H9 (cell line): ENCODE data around the gene GTF2A1. TPM values are rescaled to one million over a fixed set of nuclear protein-coding genes. Genes with fewer than 3 reads are reported as not detected.
A peak's percentile ranks its signal among the peaks of the same experiment; 100 is the strongest.

Experiments
- DNase-seq: peaks from one replicate; pipeline ENCODE4 v3.0.0-alpha.2; 2017
- H2AFZ ChIP-seq: one replicate; pipeline ENCODE4 v1.6.1; 2013; ENCODE audit warnings: mild to moderate bottlenecking, low read length, control low read depth, moderate library complexity
- H2AK5ac ChIP-seq: 2 replicates; pipeline ENCODE4 v1.6.1; 2013; ENCODE audit warnings: low read length, control low read depth, mixed read lengths; ENCODE audit not compliant: insufficient read length
- H2BK120ac ChIP-seq: one replicate; pipeline ENCODE4 v1.6.1; 2013; ENCODE audit warnings: low read depth, mild to moderate bottlenecking, low read length, control low read depth, inconsistent platforms; ENCODE audit not compliant: poor library complexity, severe bottlenecking
- H2BK12ac ChIP-seq: 2 replicates; pipeline ENCODE4 v1.6.1; 2013; ENCODE audit warnings: low read length, control low read depth, mixed read lengths, low read depth; ENCODE audit not compliant: insufficient read length
- H2BK15ac ChIP-seq: 2 replicates; pipeline ENCODE4 v1.6.1; 2013; ENCODE audit warnings: low read depth, low read length, control low read depth
- H2BK20ac ChIP-seq: one replicate; pipeline ENCODE4 v1.6.1; 2013; ENCODE audit warnings: low read depth, mild to moderate bottlenecking, low read length, control low read depth, inconsistent platforms; ENCODE audit not compliant: poor library complexity, severe bottlenecking
- H2BK5ac ChIP-seq: 2 replicates; pipeline ENCODE4 v1.6.1; 2013; ENCODE audit warnings: low read length, control low read depth, mixed read lengths; ENCODE audit not compliant: insufficient read length
- H3K14ac ChIP-seq: 2 replicates; pipeline ENCODE4 v1.6.1; 2013; ENCODE audit warnings: low read length, control low read depth; ENCODE audit not compliant: insufficient read depth
- H3K18ac ChIP-seq: 2 replicates; pipeline ENCODE4 v1.6.1; 2013; ENCODE audit warnings: low read depth, mild to moderate bottlenecking, mixed read lengths, low read length, control low read depth; ENCODE audit not compliant: insufficient read length
- H3K23ac ChIP-seq: 2 replicates; pipeline ENCODE4 v1.6.1; 2013; ENCODE audit warnings: low read length, control low read depth, mixed read lengths, low read depth; ENCODE audit not compliant: insufficient read length
- H3K23me2 ChIP-seq: 2 replicates; pipeline ENCODE4 v1.6.1; 2013; ENCODE audit warnings: low read depth, mild to moderate bottlenecking, mixed read lengths, low read length, control low read depth; ENCODE audit not compliant: insufficient read length, poor library complexity, severe bottlenecking
- H3K27ac ChIP-seq: 2 replicates; pipeline ENCODE4 v1.5.1; 2013; ENCODE audit warnings: low read length, control low read depth, mixed read lengths, low read depth; ENCODE audit not compliant: insufficient read length
- H3K27me3 ChIP-seq: 2 replicates; pipeline ENCODE4 v1.6.1; 2013; ENCODE audit warnings: low read length, control low read depth, inconsistent platforms; ENCODE audit not compliant: insufficient read depth
- H3K4ac ChIP-seq: 2 replicates; pipeline ENCODE4 v1.6.1; 2013; ENCODE audit warnings: low read depth, mild to moderate bottlenecking, control low read depth, inconsistent platforms, low read length, moderate library complexity
- H3K4me1 ChIP-seq: 2 replicates; pipeline ENCODE4 v1.6.1; 2013; ENCODE audit warnings: low read length, control low read depth, inconsistent platforms; ENCODE audit not compliant: insufficient read depth
- H3K4me2 ChIP-seq: 2 replicates; pipeline ENCODE4 v1.6.1; 2013; ENCODE audit warnings: low read length, control low read depth, mixed read lengths; ENCODE audit not compliant: insufficient read length, insufficient read depth
- H3K56ac ChIP-seq: 2 replicates; pipeline ENCODE4 v1.6.1; 2013; ENCODE audit warnings: low read depth, mild to moderate bottlenecking, mixed read lengths, low read length, control low read depth; ENCODE audit not compliant: insufficient read length
- H3K79me1 ChIP-seq: 2 replicates; pipeline ENCODE4 v1.6.1; 2013; ENCODE audit warnings: low read depth, mild to moderate bottlenecking, moderate library complexity, low read length, control low read depth, inconsistent platforms; ENCODE audit not compliant: insufficient read depth, poor library complexity, severe bottlenecking
- H3K79me2 ChIP-seq: 2 replicates; pipeline ENCODE4 v1.6.1; 2013; ENCODE audit warnings: low read length, control low read depth, inconsistent platforms; ENCODE audit not compliant: insufficient read depth
- H3K9ac ChIP-seq: 2 replicates; pipeline ENCODE4 v1.6.1; 2013; ENCODE audit warnings: low read length, control low read depth, mixed read lengths; ENCODE audit not compliant: insufficient read length; ENCODE audit errors: extremely low read depth
- H3K9me3 ChIP-seq: one replicate; pipeline ENCODE4 v1.6.1; 2013; ENCODE audit warnings: low read depth, low read length, inconsistent platforms; ENCODE audit not compliant: control insufficient read depth
- H3T11ph ChIP-seq: one replicate; pipeline ENCODE4 v1.6.1; 2013; ENCODE audit warnings: mild to moderate bottlenecking, low read length, control low read depth, inconsistent platforms
- H4K20me1 ChIP-seq: one replicate; pipeline ENCODE4 v1.6.1; 2013; ENCODE audit not compliant: control insufficient read depth, insufficient read length, insufficient read depth
- H4K5ac ChIP-seq: 2 replicates; pipeline ENCODE4 v1.6.1; 2013; ENCODE audit warnings: low read depth, mild to moderate bottlenecking, mixed read lengths, low read length, control low read depth; ENCODE audit not compliant: insufficient read length
- H4K8ac ChIP-seq: replicated peaks from 2 replicates; pipeline ENCODE4 v1.6.1; 2013; ENCODE audit warnings: low read length, control low read depth, mixed read lengths, low read depth; ENCODE audit not compliant: insufficient read length
- H4K91ac ChIP-seq: 2 replicates; pipeline ENCODE4 v1.6.1; 2013; ENCODE audit warnings: low read depth, mild to moderate bottlenecking, moderate library complexity, mixed read lengths, low read length, control low read depth; ENCODE audit not compliant: insufficient read length
- H3K27ac Mint-ChIP-seq, 3 experiments: 2 replicates in 2 of 3; 3 replicates in 1 of 3; pipeline ENCODE4 v1.8.0; 2020 to 2021; ENCODE audit warnings: mixed read lengths in 3 of 3, mild to moderate bottlenecking in 1 of 3, moderate library complexity in 1 of 3
- H3K27me3 Mint-ChIP-seq: 2 replicates; pipeline ENCODE4 v1.8.0; 2021; ENCODE audit warnings: low read depth, mild to moderate bottlenecking, moderate library complexity, mixed read lengths
- H3K36me3 Mint-ChIP-seq, 3 experiments: 2 replicates in 2 of 3; 3 replicates in 1 of 3; pipeline ENCODE4 v1.8.0; 2020 to 2021; ENCODE audit warnings: low read depth in 3 of 3, mixed read lengths in 3 of 3; ENCODE audit not compliant: insufficient read depth in 1 of 3
- H3K4me1 Mint-ChIP-seq, 2 experiments: 2 replicates each; pipeline ENCODE4 v1.8.0; 2020; ENCODE audit warnings: mixed read lengths in 2 of 2
- H3K4me3 Mint-ChIP-seq, 2 experiments: 2 replicates in 1 of 2; 3 replicates in 1 of 2; pipeline ENCODE4 v1.8.0; 2020 to 2021; ENCODE audit warnings: mild to moderate bottlenecking in 2 of 2, mixed read lengths in 2 of 2, moderate library complexity in 1 of 2
- H3K9me3 Mint-ChIP-seq, 2 experiments: 2 replicates in 1 of 2; 3 replicates in 1 of 2; pipeline ENCODE4 v1.8.0; 2020; ENCODE audit warnings: mild to moderate bottlenecking in 2 of 2, mixed read lengths in 2 of 2, moderate library complexity in 1 of 2
- CTCF ChIP-seq: fragments of 200-600 bp; sonication (generic); conservative IDR thresholded peaks from 3 replicates; pipeline ENCODE4 v1.8.0; 2021; ENCODE audit warnings: antibody characterized with exemption, mild to moderate bottlenecking
- WGBS: extraction: QIAGEN DNeasy Blood & Tissue Kit; methylation state at CpG from one replicate; pipeline ENCODE4 v1.1.7; 2013; ENCODE audit warnings: missing lambda C conversion rate, low lambda C conversion rate, mixed read lengths; ENCODE audit not compliant: insufficient read length; ENCODE audit errors: extremely low coverage; 5-methylcytosine and 5-hydroxymethylcytosine counted together
- total RNA-seq: library from RNA; stranded (reverse); gene quantifications from 2 replicates; pipeline ENCODE4 v1.2.1, GENCODE V29; 2021

GTF2A1 gene
- total RNA-seq, 1 experiment from 2014 or later, result 43.0 TPM

- H3K27me3 ChIP-seq, result no peaks in the 10 kb centered on the region
- Mint-ChIP-seq H3K9me3 (no peaks in the 10 kb centered on the region), H3K4me1 (peaks cover 8 to 16% of the 10 kb centered on the region in 2 experiments), H3K4me3 (no peak overlapping the region), H3K27ac (peak overlapping the region in 1 of 3 experiments; percentile 69; a peak in 1 of 7 replicates), H3K36me3 (peaks cover 0 to 4% (median 0%) of the 10 kb centered on the region in 3 experiments; a peak in 3 of 7 replicates), H3K27me3 (no peaks in the 10 kb centered on the region)
- DNase-seq, result no peak
- no peak overlapping the region for H2BK120ac ChIP-seq
- no peak overlapping the region for H2AFZ ChIP-seq
- no peak overlapping the region for H2AK5ac ChIP-seq
- H3K27ac ChIP-seq, result no peak overlapping the region
- H2BK5ac ChIP-seq, result no peak overlapping the region
- H4K8ac ChIP-seq, result no peak overlapping the region
- H3K4me1 ChIP-seq, result no peaks in the 10 kb centered on the region; the same call in 1 of the 2 replicates
- no CpG with 5 or more reads among the region's 7 CpGs for WGBS
- H3T11ph ChIP-seq, result no peak overlapping the region
- no peak overlapping the region for H4K91ac ChIP-seq
- TF ChIP-seq CTCF, result peak; percentile 83
- no peak overlapping the region for H3K4me2 ChIP-seq
- no peaks in the 10 kb centered on the region for H4K20me1 ChIP-seq
- H2BK15ac ChIP-seq, result no peak overlapping the region
- H3K23ac ChIP-seq, result no peak overlapping the region
- H3K14ac ChIP-seq, result no peak overlapping the region
- no peak overlapping the region for H3K9ac ChIP-seq
- H2BK12ac ChIP-seq, result no peak overlapping the region
- no peak overlapping the region for H2BK20ac ChIP-seq
- H3K23me2 ChIP-seq, result no peaks in the 10 kb centered on the region
- H3K56ac ChIP-seq, result no peak overlapping the region
- no peaks in the 10 kb centered on the region for H3K79me2 ChIP-seq
- H3K79me1 ChIP-seq, result no peaks in the 10 kb centered on the region
- no peak overlapping the region for H3K4ac ChIP-seq
- H3K9me3 ChIP-seq, result no peaks in the 10 kb centered on the region
- no peak overlapping the region for H3K18ac ChIP-seq
- H4K5ac ChIP-seq, result no peak overlapping the region
Observed at GRCh38 chr14:81269100-81269978, 48.6 kb upstream of the GTF2A1 start.
